ENCODE measurements around the gene C12orf42.
"Not testable (repeated sequence)": the region's sequence is repeated elsewhere in the genome, so short reads cannot be mapped to it uniquely, and the experiment has no call there.

The C12orf42 gene

GRCh38 chr12:103425674-103426073 is 70.1 kb downstream of the C12orf42 start:
- in situ Hi-C loops (cut with HindIII; ENCODE audit: low sequenced_read_pairs), result not testable (repeated sequence)

- in situ Hi-C loops (cut with HindIII; ENCODE audit: low sequenced_read_pairs), result not testable (repeated sequence)
Measured at GRCh38 chr12:103424849-103425586, 70.8 kb downstream of the C12orf42 start.

GRCh38 chr12:103423516-103423910 is 72.3 kb downstream of the C12orf42 start:
- in situ Hi-C loops (cut with HindIII; ENCODE audit: low sequenced_read_pairs), result no loop called here

- in situ Hi-C loops (cut with HindIII; ENCODE audit: low sequenced_read_pairs), result no loop called here
Measured at GRCh38 chr12:103422746-103423515, 72.8 kb downstream of the C12orf42 start.

- in situ Hi-C loops (cut with HindIII; ENCODE audit: low sequenced_read_pairs), result no loop called here
Measured at GRCh38 chr12:103422328-103422727, 73.4 kb downstream of the C12orf42 start.

GRCh38 chr12:103421402-103421801 is 74.4 kb downstream of the C12orf42 start:
- in situ Hi-C loops (cut with HindIII; ENCODE audit: low sequenced_read_pairs), result no loop called here

- in situ Hi-C loops (cut with HindIII; ENCODE audit: low sequenced_read_pairs), result no loop called here
Measured at GRCh38 chr12:103415681-103416080, 80.1 kb downstream of the C12orf42 start.

- in situ Hi-C loops (cut with HindIII; ENCODE audit: low sequenced_read_pairs), result no loop called here
Measured at GRCh38 chr12:103401421-103401820, 94.3 kb downstream of the C12orf42 start.

- in situ Hi-C loops (cut with HindIII; ENCODE audit: low sequenced_read_pairs), result no loop called here
Measured at GRCh38 chr12:103399986-103400385, 95.8 kb downstream of the C12orf42 start.

GRCh38 chr12:103397536-103397935 is 98.2 kb downstream of the C12orf42 start:
- in situ Hi-C loops (cut with HindIII; ENCODE audit: low sequenced_read_pairs), result no loop called here

GRCh38 chr12:103392722-103393121 is 103.0 kb downstream of the C12orf42 start:
- in situ Hi-C loops (cut with HindIII; ENCODE audit: low sequenced_read_pairs), result no loop called here

- in situ Hi-C loops (cut with HindIII; ENCODE audit: low sequenced_read_pairs), result no loop called here
Measured at GRCh38 chr12:103391103-103391502, 104.7 kb downstream of the C12orf42 start.

GRCh38 chr12:103387385-103387784 is 108.4 kb downstream of the C12orf42 start:
- in situ Hi-C loops (cut with HindIII; ENCODE audit: low sequenced_read_pairs), result loop anchor here (5.0 kb wide), 1 partner anchor 80 kb away; no protein-coding TSS in a partner anchor

- in situ Hi-C loops (cut with HindIII; ENCODE audit: low sequenced_read_pairs), result loop anchor here (5.0 kb wide), 1 partner anchor 79 kb away; no protein-coding TSS in a partner anchor
Measured at GRCh38 chr12:103386451-103386850, 109.3 kb downstream of the C12orf42 start.

GRCh38 chr12:103382736-103383346 is 112.9 kb downstream of the C12orf42 start:
- in situ Hi-C loops (cut with HindIII; ENCODE audit: low sequenced_read_pairs), result no loop called here

- in situ Hi-C loops (cut with HindIII; ENCODE audit: low sequenced_read_pairs), result no loop called here
Measured at GRCh38 chr12:103382119-103382518, 113.6 kb downstream of the C12orf42 start.

GRCh38 chr12:103379670-103380069 is 116.1 kb downstream of the C12orf42 start:
- in situ Hi-C loops (cut with HindIII; ENCODE audit: low sequenced_read_pairs), result no loop called here

- in situ Hi-C loops (cut with HindIII; ENCODE audit: low sequenced_read_pairs), result no loop called here
Measured at GRCh38 chr12:103373088-103373523, 122.7 kb downstream of the C12orf42 start.

GRCh38 chr12:103369929-103370328 is 125.8 kb downstream of the C12orf42 start:
- in situ Hi-C loops (cut with HindIII; ENCODE audit: low sequenced_read_pairs), result no loop called here

GRCh38 chr12:103368167-103368566 is 127.6 kb downstream of the C12orf42 start:
- in situ Hi-C loops (cut with HindIII; ENCODE audit: low sequenced_read_pairs), result no loop called here

- in situ Hi-C loops (cut with HindIII; ENCODE audit: low sequenced_read_pairs), result no loop called here
Measured at GRCh38 chr12:103354403-103354802, 141.4 kb downstream of the C12orf42 start.

GRCh38 chr12:103353913-103354312 is 141.9 kb downstream of the C12orf42 start:
- in situ Hi-C loops (cut with HindIII; ENCODE audit: low sequenced_read_pairs), result no loop called here
